GM12878 (cell line): Measurements from ENCODE around the gene KDM8.

Source experiments
- BMI1 ChIP-seq: fragments of 450-650 bp; IDR thresholded peaks from 2 replicates; pipeline ENCODE4 v1.6.1; 2016; ENCODE audit warnings: mild to moderate bottlenecking, moderate library complexity, borderline replicate concordance
- ETV6 ChIP-seq, 2 experiments: fragments of 450-650 bp in 1 of 2; IDR thresholded peaks in 1 of 2; conservative IDR thresholded peaks in 1 of 2; 2 replicates each; pipeline ENCODE4 v1.6.1; 2014; ENCODE audit warnings: antibody characterized with exemption in 1 of 2, borderline replicate concordance in 1 of 2, low read depth in 1 of 2, mild to moderate bottlenecking in 1 of 2, moderate library complexity in 1 of 2
- FOXK2 ChIP-seq: fragments of 450-650 bp; IDR thresholded peaks from 2 replicates; pipeline ENCODE4 v1.6.1; 2017; ENCODE audit warnings: mild to moderate bottlenecking, moderate library complexity
- JUNB ChIP-seq: IDR thresholded peaks from 2 replicates; pipeline ENCODE4 v1.6.1; 2016; ENCODE audit warnings: antibody characterized with exemption, mild to moderate bottlenecking
- JUND ChIP-seq: IDR thresholded peaks from 2 replicates; pipeline ENCODE4 v1.6.1; 2012; ENCODE audit warnings: low read depth, mild to moderate bottlenecking, low read length, improper control_type of control experiment, moderate library complexity
- POLR2AphosphoS2 ChIP-seq: IDR thresholded peaks from 2 replicates; pipeline ENCODE4 v1.6.1; 2011; ENCODE audit warnings: low read depth, mild to moderate bottlenecking, low read length, improper control_type of control experiment, moderate library complexity
- POLR2AphosphoS5 ChIP-seq: IDR thresholded peaks from 2 replicates; pipeline ENCODE4 v1.6.1; 2011; ENCODE audit warnings: mild to moderate bottlenecking, low read length, inconsistent platforms
- SMC3 ChIP-seq: IDR thresholded peaks from 2 replicates; pipeline ENCODE4 v1.6.1; 2011; ENCODE audit warnings: low read length, improper control_type of control experiment, borderline replicate concordance
- TAF1 ChIP-seq: IDR thresholded peaks from 2 replicates; pipeline ENCODE4 v1.6.1; 2011; ENCODE audit warnings: mild to moderate bottlenecking, low read depth, low read length, borderline replicate concordance
- TF ChIP-seq, protein P1 (sequence below), 3 experiments: IDR thresholded peaks in 2 of 3; conservative IDR thresholded peaks in 1 of 3; 2 replicates each; pipeline ENCODE4 v1.5.1; 2011; ENCODE audit warnings: low read depth in 3 of 3, low read length in 3 of 3, mild to moderate bottlenecking in 3 of 3, control low read depth in 2 of 3, moderate library complexity in 2 of 3, inconsistent platforms in 1 of 3, mixed read lengths in 1 of 3; ENCODE audit not compliant: control insufficient read depth in 2 of 3, insufficient read depth in 1 of 3; ENCODE audit errors: extremely low read depth in 1 of 3
- TF ChIP-seq, protein P2 (sequence below): IDR thresholded peaks from 2 replicates; pipeline ENCODE4 v1.6.1; 2011; ENCODE audit warnings: borderline replicate concordance, low read depth, mild to moderate bottlenecking, moderate library complexity, low read length; ENCODE audit not compliant: insufficient read depth, poor library complexity, severe bottlenecking

DNA sequence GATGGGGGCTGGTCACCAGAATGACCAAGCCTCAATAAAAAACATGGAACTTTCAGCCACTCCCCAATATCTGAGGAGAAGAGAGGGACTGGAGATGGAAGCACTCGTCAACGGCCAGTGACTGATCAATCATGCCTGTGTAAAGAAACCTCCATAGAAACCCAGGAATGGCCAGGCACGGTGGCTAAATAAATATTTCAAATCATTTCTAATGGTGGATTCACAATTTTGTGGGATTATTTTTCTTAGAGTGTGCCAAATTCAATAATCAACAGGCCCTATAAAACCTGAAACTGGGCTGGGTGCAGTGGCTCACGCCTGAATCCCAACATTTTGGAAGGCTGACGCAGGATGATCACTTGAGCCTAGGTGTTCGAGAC lies 48.9 kb downstream of the KDM8 start:
- TF ChIP-seq, protein P1, sequence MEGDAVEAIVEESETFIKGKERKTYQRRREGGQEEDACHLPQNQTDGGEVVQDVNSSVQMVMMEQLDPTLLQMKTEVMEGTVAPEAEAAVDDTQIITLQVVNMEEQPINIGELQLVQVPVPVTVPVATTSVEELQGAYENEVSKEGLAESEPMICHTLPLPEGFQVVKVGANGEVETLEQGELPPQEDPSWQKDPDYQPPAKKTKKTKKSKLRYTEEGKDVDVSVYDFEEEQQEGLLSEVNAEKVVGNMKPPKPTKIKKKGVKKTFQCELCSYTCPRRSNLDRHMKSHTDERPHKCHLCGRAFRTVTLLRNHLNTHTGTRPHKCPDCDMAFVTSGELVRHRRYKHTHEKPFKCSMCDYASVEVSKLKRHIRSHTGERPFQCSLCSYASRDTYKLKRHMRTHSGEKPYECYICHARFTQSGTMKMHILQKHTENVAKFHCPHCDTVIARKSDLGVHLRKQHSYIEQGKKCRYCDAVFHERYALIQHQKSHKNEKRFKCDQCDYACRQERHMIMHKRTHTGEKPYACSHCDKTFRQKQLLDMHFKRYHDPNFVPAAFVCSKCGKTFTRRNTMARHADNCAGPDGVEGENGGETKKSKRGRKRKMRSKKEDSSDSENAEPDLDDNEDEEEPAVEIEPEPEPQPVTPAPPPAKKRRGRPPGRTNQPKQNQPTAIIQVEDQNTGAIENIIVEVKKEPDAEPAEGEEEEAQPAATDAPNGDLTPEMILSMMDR (IDR thresholded peaks at IDR 0.05 in 2 of 3, conservative IDR thresholded peaks at IDR 0.05 in 1 of 3; ENCODE audit: control insufficient read depth in 2 of 3, extremely low read depth in 1 of 3, insufficient read depth in 1 of 3, low read depth in 3 of 3, low read length in 3 of 3): no peak
- TF ChIP-seq ETV6 (conservative IDR thresholded peaks at IDR 0.05 in 1 of 2, IDR thresholded peaks at IDR 0.05 in 1 of 2; ENCODE audit: borderline replicate concordance in 1 of 2, low read depth in 1 of 2): no peak
- no peak for TF ChIP-seq FOXK2
- TF ChIP-seq BMI1: no peak
- no peak for TF ChIP-seq JUND
- TF ChIP-seq POLR2AphosphoS2: no peak
- TF ChIP-seq POLR2AphosphoS5: no peak
- TF ChIP-seq SMC3: no peak
- no peak for TF ChIP-seq JUNB
- TF ChIP-seq, protein P2, sequence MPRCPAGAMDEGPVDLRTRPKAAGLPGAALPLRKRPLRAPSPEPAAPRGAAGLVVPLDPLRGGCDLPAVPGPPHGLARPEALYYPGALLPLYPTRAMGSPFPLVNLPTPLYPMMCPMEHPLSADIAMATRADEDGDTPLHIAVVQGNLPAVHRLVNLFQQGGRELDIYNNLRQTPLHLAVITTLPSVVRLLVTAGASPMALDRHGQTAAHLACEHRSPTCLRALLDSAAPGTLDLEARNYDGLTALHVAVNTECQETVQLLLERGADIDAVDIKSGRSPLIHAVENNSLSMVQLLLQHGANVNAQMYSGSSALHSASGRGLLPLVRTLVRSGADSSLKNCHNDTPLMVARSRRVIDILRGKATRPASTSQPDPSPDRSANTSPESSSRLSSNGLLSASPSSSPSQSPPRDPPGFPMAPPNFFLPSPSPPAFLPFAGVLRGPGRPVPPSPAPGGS: no peak
- no peak for TF ChIP-seq TAF1
